Astrocyte of the cerebellum (primary cell): ENCODE data around the gene APOBEC3G.

Source experiments
- DNase-seq: peaks from one replicate; pipeline ENCODE4 v3.0.0-alpha.2; 2011; ENCODE audit warnings: low read depth
- H3K4me3 ChIP-seq: 2 replicates; pipeline ENCODE4 v1.5.1; 2011; ENCODE audit warnings: mild to moderate bottlenecking, low read depth, low read length, moderate library complexity
- in situ Hi-C: cut with HindIII; loops from 2 replicates; pipeline ENCODE4 v1.10.0; 2017; ENCODE audit warnings: low sequenced_read_pairs
- TF ChIP-seq, protein P1 (sequence below): IDR thresholded peaks from 2 replicates; pipeline ENCODE4 v1.5.1; 2012; ENCODE audit warnings: low read length, low read depth, moderate library complexity, mild to moderate bottlenecking; ENCODE audit errors: missing control alignments

The APOBEC3G gene

DNA sequence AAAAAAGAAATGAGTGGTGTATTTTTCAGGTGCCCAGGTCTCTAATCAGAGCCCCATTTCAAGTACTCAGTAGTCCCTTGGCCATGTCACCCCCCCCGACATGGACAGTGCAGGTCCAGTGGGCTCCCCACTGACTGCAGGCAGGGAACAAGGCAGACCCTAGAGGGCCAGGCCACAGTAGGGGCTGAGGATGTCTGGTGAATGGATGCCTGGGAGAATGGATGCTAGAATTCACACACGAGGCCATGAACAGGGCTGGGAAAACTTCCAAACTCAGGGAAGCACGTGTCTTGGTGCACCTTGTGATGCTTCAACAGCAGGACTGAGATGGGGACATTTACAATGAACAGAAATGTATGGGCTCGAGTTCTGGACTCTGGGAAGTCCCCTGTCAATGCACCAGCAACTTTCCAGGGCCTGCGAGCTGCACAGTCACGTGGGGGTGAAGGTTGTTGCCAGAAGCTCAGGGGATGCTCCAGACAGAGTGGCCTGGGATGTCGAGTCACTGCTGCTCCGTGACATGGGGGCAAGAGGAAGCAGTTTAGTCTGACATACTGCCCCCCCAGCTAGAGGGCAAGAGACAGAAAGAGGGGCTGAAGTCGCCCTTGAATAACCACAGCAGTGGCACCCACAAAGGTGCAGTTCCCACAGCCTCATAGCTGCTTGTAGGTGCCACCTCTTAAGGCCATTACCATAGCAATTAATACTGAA is 3.1 kb downstream of the APOBEC3G start:
- DNase-seq, result no peak
- TF ChIP-seq, protein P1, sequence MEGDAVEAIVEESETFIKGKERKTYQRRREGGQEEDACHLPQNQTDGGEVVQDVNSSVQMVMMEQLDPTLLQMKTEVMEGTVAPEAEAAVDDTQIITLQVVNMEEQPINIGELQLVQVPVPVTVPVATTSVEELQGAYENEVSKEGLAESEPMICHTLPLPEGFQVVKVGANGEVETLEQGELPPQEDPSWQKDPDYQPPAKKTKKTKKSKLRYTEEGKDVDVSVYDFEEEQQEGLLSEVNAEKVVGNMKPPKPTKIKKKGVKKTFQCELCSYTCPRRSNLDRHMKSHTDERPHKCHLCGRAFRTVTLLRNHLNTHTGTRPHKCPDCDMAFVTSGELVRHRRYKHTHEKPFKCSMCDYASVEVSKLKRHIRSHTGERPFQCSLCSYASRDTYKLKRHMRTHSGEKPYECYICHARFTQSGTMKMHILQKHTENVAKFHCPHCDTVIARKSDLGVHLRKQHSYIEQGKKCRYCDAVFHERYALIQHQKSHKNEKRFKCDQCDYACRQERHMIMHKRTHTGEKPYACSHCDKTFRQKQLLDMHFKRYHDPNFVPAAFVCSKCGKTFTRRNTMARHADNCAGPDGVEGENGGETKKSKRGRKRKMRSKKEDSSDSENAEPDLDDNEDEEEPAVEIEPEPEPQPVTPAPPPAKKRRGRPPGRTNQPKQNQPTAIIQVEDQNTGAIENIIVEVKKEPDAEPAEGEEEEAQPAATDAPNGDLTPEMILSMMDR, result no peak
- H3K4me3 ChIP-seq, result no peak overlapping the region
- in situ Hi-C loops, result no loop called here

DNA sequence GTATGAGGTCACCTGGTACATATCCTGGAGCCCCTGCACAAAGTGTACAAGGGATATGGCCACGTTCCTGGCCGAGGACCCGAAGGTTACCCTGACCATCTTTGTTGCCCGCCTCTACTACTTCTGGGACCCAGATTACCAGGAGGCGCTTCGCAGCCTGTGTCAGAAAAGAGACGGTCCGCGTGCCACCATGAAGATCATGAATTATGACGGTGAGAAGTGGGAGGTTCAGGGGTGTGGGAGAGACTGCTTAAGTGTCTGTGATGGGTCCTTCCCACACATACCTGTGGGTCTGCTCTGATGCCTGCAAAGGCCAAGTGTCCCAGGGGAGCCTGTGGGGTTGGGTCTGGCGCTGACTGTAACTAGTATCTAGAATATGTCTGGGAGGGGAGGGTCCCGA is 3.9 kb downstream of the APOBEC3G start:
- in situ Hi-C loops, result no loop called here
- DNase-seq, result no peak
- TF ChIP-seq, protein P1, result no peak
- no peak overlapping the region for H3K4me3 ChIP-seq

DNA sequence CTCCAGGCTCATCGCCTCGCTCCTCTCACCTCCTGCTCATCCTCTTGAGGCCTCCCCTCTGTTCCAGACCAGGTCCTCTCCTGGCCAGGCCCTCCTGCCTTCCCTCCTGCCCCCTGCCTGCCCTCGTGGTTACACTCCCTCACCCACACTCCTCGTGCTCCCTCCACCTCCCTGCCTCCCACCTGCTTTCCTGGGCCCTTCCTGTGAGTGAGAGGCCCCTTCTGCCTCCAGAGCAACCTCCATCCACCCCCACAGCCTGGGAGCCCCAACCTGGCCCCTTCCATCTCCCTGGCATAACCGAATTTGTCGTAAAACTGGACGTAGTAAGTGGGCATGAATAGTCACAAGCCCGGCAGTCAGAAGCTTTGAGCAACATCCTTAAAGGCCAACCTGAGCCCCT is 4.5 kb downstream of the APOBEC3G start:
- TF ChIP-seq, protein P1, result no peak
- in situ Hi-C loops, result no loop called here
- H3K4me3 ChIP-seq, result no peak overlapping the region
- no peak for DNase-seq

DNA sequence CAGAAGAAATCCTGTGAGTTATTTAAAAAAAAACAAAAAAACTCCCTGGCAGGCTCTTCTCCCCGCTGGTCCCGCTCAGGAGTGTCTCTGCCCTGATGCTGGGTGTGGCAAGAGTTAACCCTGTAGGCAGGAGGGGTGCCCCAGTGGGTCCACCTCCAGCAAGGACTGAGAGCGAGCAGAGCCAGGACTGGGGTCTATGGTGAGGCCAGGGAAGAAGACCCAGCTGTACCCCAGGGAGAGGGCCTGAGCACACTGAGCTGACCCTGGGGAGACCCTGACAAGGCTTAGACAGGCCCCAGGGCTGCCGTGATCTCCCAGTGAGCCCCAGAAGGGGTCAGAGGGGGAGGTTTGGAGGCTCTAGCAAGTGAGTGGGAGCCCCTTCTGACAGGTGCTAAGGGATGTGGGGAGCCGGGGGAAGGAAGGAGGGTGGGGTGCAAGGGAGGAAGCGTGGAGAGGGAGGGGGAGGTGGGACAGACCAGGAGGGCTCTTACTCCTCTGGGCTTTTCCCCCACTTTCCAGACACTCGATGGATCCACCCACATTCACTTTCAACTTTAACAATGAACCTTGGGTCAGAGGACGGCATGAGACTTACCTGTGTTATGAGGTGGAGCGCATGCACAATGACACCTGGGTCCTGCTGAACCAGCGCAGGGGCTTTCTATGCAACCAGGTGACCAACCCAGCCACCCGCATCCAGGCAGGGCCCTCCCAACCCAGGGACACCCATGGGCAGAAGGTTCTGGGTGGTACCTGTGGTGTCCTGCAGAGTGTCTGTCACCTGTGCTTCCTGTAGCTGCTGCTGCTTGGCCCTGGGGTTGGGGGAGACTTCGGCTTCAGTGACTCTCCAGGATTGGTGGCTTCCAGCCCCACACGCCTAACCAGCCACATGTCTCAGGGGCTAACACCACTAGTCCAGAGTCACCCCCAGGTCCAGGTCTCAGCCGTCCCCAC is 6.4 kb downstream of the APOBEC3G start:
- H3K4me3 ChIP-seq, result no peak overlapping the region
- TF ChIP-seq, protein P1, result no peak
- no peak for DNase-seq
- in situ Hi-C loops, result no loop called here

DNA sequence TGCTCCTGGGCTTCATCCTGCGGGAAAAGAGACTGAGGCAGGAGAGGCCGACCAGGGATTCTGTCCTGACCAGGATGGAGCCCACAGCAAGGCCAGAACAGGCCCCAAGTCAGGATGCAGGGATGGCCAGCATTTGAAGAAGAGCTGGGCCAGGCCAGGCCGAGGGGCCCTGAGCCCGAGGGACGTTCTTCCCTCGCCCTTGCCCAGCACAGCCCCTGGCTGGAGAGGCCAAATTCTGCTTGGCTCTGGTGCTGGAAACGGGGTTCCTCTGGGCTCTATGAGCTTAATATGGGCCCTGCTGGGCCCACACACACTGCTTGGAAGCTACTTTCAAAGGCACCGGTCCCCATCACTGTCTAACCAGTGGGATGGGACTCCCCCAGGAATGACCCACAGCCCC is 7.6 kb downstream of the APOBEC3G start:
- TF ChIP-seq, protein P1, result no peak

DNA sequence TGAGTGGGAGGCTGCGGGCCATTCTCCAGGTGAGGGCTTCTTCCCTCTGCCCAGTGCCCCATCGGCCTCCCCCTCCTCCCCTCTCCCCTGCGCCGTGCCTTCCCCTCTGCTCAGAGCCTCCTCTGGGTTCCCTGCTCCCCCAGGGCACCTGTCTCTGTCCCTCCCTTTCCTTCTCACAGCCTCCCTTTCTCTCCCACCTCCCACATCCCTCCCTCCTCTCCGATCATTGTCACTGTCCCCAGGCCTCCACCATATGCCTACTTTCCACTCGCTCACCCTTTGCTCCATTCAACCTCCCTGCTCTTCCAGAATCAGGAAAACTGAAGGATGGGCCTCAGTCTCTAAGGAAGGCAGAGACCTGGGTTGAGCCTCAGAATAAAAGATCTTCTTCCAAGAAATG is 10.0 kb downstream of the APOBEC3G start:
- in situ Hi-C loops, result no loop called here
- H3K4me3 ChIP-seq, result no peak overlapping the region
- TF ChIP-seq, protein P1, result no peak
- no peak for DNase-seq

More for the DNA sequence above, 7.6 kb downstream of the APOBEC3G start:
- H3K4me3 ChIP-seq, result no peak overlapping the region
- DNase-seq, result no peak
- in situ Hi-C loops, result no loop called here
